ENCODE results near the gene MCFD2.

The MCFD2 gene

DNA sequence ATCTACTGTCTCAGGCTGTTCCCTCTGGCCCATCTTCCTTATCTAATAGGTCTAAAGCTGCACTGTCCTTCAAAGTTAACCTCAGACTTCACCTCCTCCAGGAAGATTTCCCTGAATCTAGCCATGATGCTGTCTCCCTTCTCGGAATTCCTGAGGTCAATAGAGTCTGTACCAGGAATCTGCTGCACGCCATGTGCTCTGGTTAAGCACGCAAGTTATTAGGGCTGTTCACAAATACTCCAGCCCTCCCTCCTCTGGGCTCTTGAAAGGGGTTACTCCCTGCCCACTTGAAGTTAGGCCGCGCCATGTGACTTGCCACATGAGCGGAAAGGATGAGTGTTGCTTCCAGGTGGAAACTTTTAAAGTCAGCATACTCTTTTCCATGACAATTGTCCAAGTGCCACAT, 43.6 kb downstream of the MCFD2 start:
- DNase-seq = no peak

- no peak for DNase-seq
Observed at GRCh38 chr2:46870051-46870839, 45.4 kb downstream of the MCFD2 start.

DNA sequence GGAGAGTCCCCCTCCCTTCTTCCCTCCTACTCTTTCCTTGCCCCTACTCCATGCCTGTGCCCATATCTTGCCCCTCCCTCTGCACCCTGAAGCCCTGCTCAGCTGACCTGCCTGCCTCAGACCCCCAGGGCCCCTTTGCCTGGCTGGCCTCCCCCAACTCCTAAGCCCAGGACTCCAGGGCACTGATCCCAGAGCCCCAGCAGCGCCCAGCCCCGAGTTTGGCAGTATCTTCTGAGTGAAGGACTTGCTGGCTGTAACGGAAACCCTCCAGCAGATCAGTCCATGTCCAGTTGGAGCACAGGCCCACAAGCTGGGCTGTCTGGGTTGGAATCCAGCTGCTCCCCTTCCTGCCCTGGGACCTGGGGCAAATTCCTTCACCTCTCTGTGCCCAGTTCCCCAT, 46.0 kb downstream of the MCFD2 start:
- DNase-seq = no peak

GRCh38 chr2:46866770-46867246, 48.8 kb downstream of the MCFD2 start:
- no peak for DNase-seq

- no peak for DNase-seq
Observed at GRCh38 chr2:46865181-46865970, 50.2 kb downstream of the MCFD2 start.

GRCh38 chr2:46863882-46864281, 51.7 kb downstream of the MCFD2 start:
- DNase-seq = no peak

DNA sequence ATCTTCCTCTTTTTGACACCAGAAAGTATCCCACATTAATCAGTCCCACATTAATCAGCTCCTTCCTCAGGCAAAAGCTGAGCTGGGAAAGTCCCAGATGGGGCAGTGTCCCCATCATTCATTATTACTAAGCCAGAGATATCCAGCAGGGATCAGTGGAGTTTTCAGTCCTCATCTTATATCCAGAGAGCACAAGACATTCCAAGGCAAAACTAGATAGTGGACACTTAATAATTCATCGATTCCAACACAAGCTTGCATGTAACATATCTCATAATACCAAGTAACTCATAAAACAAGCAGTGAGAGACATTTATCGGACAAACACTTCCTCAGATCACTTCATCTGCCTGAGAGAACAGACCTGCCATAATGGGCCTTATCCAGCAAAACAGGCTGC, 53.1 kb downstream of the MCFD2 start:
- no peak for DNase-seq

DNA sequence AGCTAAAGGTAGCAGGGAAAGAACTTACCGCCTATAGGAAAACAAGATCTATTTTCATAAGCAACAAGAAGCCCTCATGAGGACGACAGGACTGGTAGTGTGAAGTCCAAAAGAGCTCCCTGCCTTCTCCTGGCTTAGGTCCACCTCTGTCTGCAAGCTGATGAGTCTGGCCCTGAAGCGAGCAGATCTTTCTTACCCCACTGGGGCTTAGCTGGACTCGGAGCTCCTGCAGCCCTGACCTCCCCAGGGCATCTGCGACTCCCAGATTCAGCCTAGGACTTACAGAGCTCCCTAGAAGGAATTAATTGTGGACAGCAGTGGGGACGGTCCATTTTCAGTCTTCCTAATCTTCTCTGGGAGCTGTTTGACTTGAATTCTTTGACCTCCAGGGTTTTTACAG, 53.7 kb downstream of the MCFD2 start:
- no peak for DNase-seq

DNA sequence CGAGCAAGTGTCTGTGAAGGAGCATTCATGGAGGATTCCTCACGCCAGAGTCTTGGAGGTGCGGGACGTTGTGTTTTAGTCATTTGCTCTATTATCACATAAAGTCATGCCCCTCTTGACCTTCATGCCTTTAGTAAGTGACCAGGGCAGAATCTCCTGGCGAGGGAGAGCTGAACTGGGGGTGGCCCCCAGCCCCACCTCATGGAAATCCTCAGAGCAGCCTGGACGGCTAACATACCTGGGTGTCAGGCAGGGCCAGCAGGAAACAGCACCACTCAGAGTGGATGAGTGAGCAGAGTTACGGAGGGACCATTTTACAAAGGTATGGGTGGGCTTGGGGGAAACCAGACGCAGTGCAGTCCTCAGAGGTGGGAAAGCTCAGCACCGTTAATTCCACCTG, 56.1 kb downstream of the MCFD2 start:
- no peak for DNase-seq

DNA sequence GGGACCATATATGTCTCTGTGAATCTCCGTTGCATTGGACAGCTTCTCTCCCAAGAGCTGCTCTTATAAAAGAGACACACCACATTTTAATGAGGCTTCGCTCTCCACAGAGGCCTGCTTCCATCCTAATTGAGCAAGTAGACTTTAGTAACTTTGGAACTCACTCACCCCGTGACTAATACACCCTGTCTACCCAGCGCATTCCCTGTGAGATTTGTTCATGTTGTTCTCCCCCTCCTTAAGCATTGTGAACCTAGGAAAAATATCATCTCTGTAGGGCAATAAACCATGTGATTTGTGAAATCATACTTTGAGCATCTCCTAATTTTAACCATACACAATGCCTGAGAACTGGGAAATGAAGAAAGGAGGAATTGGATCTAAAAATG, 56.9 kb downstream of the MCFD2 start:
- no peak for DNase-seq

DNA sequence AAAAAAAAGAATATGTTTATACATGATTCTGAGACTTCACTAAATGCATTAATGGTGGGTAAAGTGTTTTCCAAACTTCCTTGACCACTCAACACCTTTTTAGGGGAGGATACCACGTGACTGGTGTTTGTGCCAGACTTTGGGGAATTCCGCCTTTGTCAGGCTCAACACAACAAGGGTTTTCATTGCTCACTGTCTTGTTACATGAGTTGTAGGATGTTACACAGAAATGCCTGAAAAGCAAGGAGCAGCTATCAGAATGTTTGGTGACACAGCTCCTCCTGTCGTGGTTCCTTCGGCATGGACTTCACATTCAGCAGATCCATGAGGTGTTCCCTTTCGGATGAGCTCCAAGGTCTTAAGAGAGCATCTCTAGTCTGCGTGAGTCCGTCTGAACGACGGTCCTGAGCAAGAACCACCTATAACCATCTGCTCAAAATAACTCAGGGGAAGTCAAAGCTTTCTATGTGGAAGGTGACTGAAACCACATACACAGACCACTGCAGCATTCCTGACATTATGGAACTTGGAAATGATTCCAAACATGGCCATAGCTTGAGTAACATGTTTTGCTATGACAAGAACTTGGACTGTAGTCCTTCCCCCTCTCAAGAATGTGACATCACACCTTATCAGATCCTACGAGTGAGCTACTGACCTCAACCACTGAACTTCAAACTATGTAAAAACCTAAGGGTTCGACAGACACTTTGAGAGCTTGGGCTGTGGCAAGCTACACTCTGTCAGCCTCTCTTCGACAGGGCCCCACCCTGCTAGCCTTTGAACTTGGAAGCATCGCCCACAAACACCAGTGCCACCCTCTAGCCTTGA, 57.5 kb downstream of the MCFD2 start:
- no peak for DNase-seq

GRCh38 chr2:46856336-46856735, 59.3 kb downstream of the MCFD2 start:
- DNase-seq = no peak

- no peak for DNase-seq
Observed at GRCh38 chr2:46855805-46856204, 59.8 kb downstream of the MCFD2 start.

DNA sequence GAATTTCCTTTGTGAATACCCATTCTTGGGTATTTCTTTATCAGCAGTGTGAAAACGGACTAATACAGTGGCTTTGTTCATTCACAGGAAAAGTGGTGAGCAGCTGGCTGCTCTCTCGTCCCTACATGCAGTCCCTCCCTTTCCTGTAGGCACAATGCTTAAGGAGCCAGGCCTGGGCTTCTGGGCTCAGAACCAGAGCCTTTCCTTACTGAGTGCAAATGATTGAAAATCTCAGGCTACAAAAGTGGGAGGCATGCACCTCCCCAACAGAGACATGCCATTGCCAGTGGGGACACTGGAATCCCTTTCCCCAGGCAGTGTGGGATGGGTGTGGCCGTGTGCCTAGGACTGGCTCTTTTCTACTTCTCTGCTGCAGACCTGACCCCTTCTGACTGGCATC, 61.3 kb downstream of the MCFD2 start:
- no peak for DNase-seq

- DNase-seq = no peak
Observed at GRCh38 chr2:46852598-46852997, 63.0 kb downstream of the MCFD2 start.

GRCh38 chr2:46852124-46852523, 63.5 kb downstream of the MCFD2 start:
- no peak for DNase-seq

All from activated CD4-positive, alpha-beta T cell treated with anti-CD3 and anti-CD28 coated beads, Interleukin-2, amount 50 U/mL, for 4 hours (primary cell).